GM18858 (cell line): Measurements from ENCODE around the gene VRK2.
"Not testable (repeated sequence)": the region's sequence is repeated elsewhere in the genome, so short reads cannot be mapped to it uniquely, and the experiment has no call there.

Experiments
- ATAC-seq: cut with Tn5 transposase; IDR thresholded peaks from one replicate; pipeline ENCODE4 v1.9.1; 2021; ENCODE audit not compliant: unreplicated experiment

VRK2 gene

DNA sequence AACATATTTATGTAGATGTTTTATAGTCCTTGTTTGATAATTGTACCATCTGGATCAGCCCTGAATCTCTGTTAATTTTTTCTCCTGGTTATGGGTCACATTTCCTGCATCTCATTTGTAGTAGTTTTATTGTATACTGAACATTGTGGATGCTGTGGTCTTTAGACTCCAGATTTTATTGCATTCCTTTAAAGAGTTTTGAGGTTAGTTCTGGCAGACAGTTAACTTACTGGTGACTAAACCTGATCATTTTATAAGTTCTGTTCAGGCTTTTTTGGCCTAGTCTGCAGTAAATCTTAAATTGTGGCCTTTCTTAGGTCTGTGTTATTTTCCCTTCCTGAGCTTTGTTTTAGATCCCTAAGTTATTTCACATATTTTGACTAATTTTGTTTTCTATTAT lies 110.2 kb downstream of the VRK2 start:
- no peak for ATAC-seq

DNA sequence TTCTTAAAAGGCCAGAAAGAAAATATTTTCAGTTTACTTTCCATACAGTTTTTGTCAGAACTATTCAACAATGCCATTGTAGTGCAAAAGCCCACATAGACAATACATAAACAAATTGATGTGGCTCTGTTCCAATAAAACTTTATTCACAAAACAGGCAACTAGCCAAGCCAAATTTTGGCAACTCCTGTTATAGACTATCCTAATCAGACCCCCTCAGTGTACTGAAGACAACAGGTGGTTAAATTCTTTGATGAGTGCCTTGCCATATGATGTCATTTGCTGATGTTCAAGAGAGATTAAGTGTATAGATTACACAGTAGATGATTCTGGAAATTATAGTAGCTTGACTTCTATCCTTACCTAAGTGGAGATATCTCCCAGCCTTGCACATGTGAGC lies 111.1 kb downstream of the VRK2 start:
- no peak for ATAC-seq

DNA sequence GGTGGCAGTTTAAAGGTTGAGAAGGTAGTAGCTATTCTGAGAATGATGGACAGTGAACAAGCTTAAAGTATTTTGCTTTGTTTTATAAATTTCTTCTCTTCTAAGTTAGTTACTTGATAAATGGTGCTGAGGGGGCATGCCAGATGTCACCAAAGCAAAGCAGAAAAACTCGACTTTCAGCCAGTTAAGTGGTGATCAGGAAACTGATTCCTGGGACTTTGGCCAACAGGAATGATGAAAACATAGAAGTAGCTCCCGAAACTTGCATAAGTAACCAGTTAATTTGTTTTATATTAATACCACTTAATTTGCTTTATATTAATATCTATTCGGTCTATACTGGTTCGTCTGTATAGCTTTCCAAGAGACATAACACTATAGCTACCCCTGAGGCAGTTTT lies 111.9 kb downstream of the VRK2 start:
- ATAC-seq, result no peak

GRCh38 chr2:58163913-58164312 lies 117.3 kb downstream of the VRK2 start:
- ATAC-seq, result no peak

- not testable (repeated sequence) for ATAC-seq
Measured at GRCh38 chr2:58168130-58168529, 121.5 kb downstream of the VRK2 start.

DNA sequence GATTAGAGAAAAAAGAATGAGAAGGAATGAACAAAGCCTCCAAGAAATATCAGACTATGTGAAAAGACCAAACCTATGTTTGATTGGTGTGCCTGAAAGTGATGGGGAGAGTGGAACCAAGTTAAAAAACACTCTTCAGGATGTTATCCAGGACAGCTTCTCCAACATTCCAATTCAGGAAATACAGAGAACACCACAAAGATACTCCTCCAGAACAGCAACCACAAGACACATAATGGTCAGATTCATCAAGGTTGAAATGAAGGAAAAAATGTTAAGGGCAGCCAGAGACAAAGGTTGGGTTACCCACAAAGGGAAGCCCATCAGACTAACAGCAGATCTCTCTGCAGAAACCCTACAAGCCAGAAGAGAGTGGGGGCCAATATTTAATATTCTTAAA lies 123.2 kb downstream of the VRK2 start:
- not testable (repeated sequence) for ATAC-seq

DNA sequence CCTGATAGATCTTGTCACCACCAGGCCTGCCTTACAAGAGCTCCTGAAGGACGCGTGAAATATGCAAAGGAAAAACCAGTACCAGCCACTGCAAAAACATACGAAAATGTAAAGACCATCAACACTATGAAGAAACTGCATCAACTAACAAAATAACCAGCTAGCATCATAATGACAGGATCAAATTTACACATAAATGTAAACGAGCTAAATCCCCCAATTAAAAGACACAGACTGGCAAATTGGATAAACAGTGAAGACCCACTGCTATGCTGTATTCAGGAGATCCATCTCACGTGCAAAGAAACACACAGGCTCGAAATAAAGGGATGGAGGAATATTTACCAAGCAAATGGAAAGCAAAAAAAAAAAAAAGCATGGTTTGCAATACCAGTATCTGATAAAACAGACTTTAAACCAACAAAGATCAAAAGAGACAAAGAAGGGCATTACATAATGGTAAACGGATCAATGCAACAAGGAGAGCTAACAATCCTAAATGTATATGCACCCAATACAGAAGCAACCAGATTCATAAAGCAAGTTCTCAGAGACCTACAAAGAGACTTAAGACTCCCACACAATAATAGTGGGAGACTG lies 123.8 kb downstream of the VRK2 start:
- not testable (repeated sequence) for ATAC-seq

DNA sequence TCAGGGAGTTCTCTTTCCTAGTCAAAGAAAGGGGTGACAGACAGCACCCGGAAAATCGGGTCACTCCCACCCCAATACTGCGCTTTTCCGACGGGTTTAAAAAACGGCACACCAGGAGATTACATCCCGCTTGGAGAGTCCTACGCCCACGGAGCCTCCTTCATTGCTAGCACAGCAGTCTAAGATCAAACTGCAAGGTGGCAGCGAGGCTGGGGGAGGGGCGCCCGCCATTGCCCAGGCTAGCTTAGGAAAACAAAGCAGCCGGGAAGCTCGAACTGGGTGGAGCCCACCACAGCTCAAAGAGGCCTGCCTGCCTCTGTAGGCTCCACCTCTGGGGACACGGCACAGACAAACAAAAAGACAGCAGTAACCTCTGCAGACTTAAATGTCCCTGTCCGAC lies 125.2 kb downstream of the VRK2 start:
- ATAC-seq, result not testable (repeated sequence)

DNA sequence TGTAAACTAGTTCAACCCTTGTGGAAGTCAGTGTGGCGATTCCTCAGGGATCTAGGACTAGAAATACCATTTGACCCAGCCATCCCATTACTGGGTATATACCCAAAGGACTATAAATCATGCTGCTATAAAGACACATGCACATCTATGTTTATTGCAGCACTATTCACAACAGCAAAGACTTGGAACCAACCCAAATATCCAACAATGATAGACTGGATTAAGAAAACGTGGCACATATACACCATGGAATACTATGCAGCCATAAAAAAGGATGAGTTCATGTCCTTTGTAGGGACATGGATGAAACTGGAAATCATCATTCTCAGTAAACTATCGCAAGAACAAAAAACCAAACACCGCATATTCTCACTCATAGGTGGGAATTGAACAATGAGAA lies 130.6 kb downstream of the VRK2 start:
- not testable (repeated sequence) for ATAC-seq

- ATAC-seq, result not testable (repeated sequence)
Measured at GRCh38 chr2:58180175-58180574, 133.6 kb downstream of the VRK2 start.

GRCh38 chr2:58180635-58181034 lies 134.0 kb downstream of the VRK2 start:
- no peak for ATAC-seq

GRCh38 chr2:58182527-58182926 lies 135.9 kb downstream of the VRK2 start:
- ATAC-seq, result no peak

- no peak for ATAC-seq
Measured at GRCh38 chr2:58186501-58186900, 139.9 kb downstream of the VRK2 start.

- not testable (repeated sequence) for ATAC-seq
Measured at GRCh38 chr2:58187022-58187421, 140.4 kb downstream of the VRK2 start.

DNA sequence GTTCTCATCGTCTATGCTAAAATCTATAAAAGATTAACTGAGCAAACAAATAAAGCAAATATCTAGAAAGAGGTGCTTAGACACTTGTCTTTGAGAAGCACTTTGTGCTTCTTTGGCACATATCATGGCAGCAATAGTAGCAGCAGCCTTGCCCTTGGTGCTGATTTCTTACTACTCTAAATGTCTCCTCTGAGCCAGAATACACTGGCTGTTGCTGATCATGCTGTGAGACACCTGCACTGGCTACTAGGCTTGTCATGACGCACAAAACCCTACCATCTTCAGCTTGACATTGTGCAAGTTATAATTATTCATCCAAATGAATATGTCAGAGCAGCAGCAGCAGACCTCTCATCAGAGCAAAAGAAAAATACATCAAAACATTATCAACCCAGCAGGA lies 147.9 kb downstream of the VRK2 start:
- ATAC-seq, result no peak

DNA sequence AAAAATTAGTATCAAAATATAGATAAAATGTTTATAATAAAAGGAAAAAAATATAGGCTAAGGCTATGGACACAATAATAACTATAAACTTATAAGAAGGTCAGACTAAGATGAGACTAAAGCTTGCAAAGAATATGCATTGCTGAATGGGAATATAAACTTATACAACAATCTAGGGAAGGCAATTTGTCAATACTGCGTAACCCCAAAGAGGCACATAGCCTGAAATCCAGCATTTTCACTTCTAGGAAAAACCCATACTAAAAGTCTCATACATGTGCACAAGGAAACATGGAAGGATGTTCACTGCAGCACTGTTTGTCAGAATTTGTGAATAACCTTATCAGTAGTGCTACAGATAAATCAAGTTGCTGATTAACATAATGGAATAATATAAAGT lies 149.1 kb downstream of the VRK2 start:
- no peak for ATAC-seq

GRCh38 chr2:58197894-58198293 lies 151.3 kb downstream of the VRK2 start:
- ATAC-seq, result no peak

- no peak for ATAC-seq
Measured at GRCh38 chr2:58202404-58202803, 155.8 kb downstream of the VRK2 start.

DNA sequence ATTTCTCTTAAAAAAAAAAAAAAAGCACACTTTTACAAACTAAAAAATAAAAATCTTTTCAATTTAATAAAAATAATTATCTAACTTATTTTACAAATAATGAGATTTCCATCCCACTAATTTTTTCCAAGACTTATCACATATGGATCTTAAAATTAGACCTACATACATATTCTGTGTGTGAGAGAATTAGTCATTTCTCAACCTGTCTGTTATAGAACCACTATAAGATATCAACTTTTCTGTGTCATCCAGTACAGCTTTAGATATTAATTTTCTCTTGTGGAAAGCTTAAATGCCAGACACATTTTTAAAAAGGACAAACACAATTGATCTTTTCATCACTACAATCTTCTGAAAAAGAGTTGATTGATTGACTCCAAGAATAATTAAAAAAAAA lies 156.4 kb downstream of the VRK2 start:
- ATAC-seq, result no peak

DNA sequence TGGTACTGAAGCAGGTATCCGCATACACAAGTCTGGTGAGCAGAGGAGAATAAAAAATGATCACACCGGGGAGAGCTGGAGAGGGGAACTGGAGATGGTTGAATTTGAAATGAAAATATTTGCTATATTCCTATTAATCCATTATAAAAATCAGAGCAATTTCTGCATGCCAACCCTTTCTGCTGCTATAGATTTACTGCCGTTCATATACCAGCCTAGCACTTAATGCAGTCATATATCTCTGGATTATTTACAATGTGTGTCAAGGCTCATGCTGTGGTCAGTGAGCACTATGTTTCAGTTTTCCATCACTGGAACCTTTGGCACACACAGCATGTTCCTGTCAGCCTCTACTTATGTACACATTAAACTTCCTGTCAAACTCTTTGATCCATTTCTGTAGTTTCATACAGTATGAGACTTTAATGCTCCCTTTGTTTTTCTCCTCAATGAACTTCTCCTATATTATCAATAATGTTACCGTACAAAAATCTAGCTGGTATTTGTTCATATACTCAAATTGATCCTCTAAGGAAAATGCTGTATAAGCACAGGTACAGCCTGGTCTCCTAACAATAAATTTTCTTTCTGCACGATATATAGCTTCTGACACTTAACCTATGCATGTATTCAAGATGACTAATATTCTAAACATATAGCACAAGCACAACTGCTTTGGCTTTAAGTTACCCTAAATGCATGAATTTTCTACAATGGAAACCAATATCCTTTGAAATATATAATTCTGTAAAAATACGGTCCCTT lies 157.8 kb downstream of the VRK2 start:
- no peak for ATAC-seq

DNA sequence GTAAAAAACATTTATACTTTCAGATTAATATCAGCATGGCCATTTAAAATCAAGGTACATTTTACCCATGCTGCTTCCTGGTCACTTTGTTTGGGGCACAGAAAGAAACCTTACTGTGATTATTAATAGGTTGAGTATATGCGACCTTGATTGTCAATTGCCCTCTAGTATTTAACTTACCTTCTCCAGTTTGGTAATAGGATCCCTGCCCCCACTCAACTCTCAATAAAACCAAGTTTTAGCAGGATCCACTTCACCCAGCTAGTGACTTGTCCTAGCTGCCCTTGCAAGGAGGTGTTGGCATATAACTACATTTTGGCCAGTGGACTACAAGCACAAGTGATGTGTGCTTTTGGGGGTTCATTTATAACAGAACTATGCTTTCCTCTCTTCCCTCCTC lies 160.2 kb downstream of the VRK2 start:
- no peak for ATAC-seq

DNA sequence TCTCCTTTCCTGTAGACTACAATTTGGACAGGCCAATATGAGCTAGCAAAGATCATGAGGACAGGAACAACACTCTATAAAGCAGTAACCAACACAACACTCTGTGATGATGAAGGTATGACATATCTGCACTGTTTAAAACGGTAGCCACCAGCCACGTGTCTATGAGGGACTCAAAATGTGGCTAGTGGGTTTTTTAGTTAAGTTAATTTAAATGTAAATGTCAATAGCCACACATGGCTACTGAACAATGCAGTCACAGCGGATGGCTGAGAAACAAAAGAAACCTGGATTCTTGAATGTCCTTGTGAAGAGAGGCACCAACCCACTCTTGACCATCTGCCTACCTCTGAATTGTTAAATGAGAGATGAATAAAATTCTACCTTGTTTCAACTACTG lies 160.6 kb downstream of the VRK2 start:
- no peak for ATAC-seq
